Thyroid gland (tissue), 4 donors: ENCODE data around the gene TXNRD3.

Source experiments
- CTCF ChIP-seq, 6 experiments: fragments of 200-600 bp in 3 of 6; fragments of 450-650 bp in 3 of 6; sonication (generic) in 3 of 6; IDR thresholded peaks; one replicate each; pipeline ENCODE4 v1.5.1; 2016 to 2019; ENCODE audit warnings: antibody characterized with exemption in 6 of 6, mild to moderate bottlenecking in 2 of 6, inconsistent platforms in 1 of 6, moderate library complexity in 1 of 6
- POLR2A ChIP-seq, 2 donors: fragments of 450-650 bp; IDR thresholded peaks; one replicate each; pipeline ENCODE4 v1.6.1; 2017; ENCODE audit warnings: antibody characterized with exemption in 2 of 2, mild to moderate bottlenecking in 2 of 2, moderate library complexity in 1 of 2

GRCh38 chr3:126680667-126681055, 25.7 kb upstream of the TXNRD3 start:
- TF ChIP-seq CTCF (IDR thresholded peaks at IDR 0.05) (no peak), POLR2A (IDR thresholded peaks at IDR 0.05) (no peak)
